ENCODE data around the gene FCER2.
"Not testable (repeated sequence)": the region's sequence is repeated elsewhere in the genome, so short reads cannot be mapped to it uniquely, and the experiment has no call there.

FCER2 gene

GRCh38 chr19:7645163-7645562 is 56.8 kb downstream of the FCER2 start:
- DNase-seq = no peak

- DNase-seq = no peak
Observed at GRCh38 chr19:7644550-7644877, 57.4 kb downstream of the FCER2 start.

DNA sequence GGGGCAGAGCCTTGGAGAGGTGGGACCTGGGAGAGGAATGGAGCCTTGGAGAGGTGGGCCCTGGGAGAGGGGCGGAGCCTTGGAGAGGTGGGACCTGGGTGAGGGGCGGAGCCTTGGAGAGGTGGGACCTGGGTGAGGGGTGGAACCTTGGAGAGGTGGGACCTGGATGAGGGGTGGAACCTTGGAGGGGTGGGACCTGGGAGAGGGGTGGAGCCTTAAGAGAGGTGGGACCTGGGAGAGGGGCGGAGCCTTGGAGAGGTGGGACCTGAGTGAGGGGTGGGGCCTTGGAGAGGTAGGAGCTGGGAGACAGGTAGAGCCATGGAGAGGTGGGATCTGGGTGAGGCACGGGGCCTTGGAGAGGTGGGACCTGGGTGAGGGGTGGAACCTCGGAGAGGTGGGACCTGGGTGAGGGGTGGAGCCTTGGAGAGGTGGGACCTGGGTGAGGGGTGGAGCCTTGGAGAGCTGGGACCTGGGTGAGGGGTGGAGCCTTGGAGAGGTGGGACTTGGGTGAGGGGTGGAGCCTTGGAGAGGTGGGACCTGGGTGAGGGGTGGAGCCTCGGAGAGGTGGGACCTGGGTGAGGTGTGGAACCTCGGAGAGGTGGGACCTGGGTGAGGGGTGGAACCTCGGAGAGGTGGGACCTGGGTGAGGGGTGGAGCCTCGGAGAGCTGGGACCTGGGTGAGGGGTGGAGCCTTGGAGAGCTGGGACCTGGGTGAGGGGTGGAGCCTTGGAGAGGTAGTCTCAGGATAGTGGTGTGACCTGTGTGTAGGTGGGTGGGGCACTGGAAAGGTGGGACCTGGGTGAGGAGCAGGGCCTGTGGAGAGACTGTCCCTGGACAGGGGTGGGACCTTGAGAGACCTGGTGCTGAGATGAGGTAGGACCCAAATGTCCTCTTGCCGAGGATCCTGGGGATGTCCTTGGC is 58.0 kb downstream of the FCER2 start:
- not testable (repeated sequence) for DNase-seq

DNA sequence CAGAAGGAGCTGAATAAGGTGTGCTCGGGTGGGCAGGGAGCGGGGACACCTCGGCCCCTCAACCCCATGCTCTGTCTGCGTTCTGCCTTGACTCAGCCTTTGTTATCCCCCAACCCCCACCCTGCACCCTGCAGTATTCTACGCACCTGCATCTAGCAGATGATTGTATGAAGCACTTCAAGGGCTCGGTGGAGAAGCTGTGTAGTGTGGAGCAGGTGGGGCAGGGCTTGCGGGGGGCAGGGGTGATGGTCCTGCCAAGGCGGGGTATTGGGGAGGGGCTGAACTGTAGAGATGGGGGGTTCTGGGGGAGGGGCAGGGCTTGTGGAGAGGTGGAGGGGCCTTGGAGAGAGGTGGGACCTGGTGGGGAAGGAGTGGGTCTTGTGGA is 58.9 kb downstream of the FCER2 start:
- no peak for DNase-seq

GRCh38 chr19:7642295-7643030 is 59.5 kb downstream of the FCER2 start:
- DNase-seq = no peak

DNA sequence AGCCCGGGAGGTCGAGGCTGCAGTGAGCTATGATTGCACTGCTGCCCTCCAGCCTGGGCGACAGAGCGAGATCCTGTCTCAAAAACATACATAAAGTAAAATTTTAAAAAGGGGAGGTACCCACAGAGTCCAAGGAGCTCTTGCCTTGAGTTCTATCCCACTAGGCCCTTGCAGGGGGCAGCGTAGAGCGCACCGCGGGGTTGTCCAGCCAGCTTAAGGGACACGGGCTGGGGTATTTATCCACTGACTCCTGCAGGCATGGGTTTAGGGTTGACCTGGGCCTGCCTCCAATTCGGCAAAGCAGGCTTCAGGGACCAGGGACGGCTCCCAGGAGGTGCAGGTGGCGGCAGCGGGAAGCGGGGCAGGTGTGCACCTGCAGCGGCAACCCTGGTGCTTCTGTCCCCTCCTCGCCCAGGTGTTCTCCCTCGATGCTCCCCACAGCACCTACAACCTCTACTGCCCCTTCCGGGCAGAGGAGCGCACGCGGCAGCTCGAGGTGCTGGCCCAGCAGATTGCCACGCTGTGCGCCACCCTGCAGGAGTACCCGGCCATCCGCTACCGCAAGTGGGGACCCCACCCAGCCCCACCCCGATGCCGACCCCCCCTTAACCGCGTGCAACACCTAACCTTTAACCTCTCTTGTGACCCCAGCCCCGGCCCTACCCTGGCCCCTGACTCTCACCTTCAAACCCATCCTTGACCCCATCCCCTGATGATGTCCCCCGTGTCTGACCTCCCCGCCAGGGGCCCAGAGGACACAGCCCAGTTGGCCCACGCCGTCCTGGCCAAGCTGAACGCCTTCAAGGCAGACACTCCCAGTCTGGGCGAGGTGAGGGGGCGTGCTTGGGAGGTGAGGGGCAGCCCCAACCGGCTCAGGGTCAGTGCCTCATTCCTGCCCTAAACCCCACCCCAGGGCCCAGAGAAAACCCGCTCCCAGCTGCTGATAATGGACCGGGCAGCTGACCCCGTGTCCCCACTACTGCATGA is 60.3 kb downstream of the FCER2 start:
- DNase-seq = no peak

DNA sequence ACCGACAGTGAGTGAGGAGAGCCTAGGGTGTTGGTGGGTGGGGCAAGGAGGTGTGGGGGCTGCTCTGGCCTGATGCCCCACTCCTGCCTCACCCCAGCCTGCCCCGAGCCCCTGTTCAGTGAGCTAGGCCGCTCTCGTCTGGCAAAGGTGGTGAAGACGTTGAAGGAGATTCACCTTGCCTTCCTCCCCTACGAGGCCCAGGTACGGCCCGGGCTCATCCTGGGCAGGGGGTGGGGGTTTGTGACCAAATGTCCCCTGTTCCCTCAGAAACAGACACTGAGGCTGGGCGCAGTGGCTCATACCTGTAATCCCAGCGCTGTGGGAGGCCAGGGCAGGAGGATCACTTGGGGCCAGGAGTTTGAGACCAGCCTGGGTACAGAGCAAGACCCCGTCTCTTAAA is 61.1 kb downstream of the FCER2 start:
- no peak for DNase-seq

DNA sequence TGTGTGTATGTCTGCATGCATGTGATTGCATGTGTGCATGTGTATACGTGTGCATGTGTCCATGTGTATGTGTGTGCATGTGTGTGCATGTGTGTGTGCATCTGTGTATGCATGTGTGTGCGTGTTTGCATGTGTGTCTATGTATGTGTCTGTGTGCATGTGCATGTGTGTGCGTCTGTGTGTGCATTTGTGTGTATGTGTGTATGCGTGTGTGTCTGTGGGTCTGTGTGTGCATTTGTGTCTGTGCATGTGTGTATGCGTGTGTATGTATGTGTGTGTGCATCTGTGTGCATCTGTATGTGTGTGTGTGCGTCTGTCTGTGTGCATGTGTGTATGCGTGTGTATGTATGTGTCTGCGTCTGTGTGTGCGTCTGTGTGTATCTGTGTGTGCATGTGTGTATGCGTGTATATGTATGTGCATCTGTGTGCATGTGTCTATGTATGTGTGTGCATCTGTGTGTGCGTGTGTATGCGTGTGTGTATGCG is 62.0 kb downstream of the FCER2 start:
- DNase-seq = no peak

DNA sequence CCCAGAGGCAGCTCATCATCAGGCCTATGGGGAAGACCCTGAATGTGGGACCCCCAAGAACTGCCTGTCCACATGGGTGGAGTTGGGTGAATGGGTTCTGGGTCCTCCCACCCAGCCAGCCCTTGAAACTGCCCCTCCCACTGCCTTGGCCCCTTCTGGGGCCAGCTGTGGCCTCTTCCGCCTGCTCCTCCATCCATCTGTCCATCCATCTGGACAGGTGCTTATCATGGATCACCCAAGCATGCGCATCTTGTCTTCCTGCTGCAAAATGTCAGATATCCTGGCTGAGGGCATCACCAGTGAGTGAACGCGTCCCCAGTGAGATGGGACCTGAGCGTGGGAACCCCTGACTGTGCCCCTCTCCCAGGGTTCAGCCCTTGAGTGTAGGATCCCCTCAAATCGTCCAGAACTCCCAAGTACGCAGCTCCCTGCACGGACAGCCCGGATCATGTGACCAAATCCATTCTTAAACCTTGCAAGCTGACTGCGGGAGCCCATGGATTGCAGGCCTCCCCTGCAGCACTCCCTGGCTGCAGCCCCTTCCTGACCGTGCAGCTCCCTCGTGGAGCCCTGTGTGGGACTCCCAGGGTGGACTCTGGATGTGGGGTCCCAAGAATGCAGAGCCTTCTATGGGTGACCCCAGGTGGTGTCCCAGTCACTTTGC is 63.0 kb downstream of the FCER2 start:
- no peak for DNase-seq

Measured in stimulated activated CD4-positive, alpha-beta T cell treated with anti-CD3 and anti-CD28 coated beads, Interleukin-4, amount 100 ng/mL, for 4 hours (primary cell).